Neuronal stem cell (in vitro differentiated cells): Measurements from ENCODE around the gene INHBB.

Source experiments
- DNase-seq: peaks from one replicate; pipeline ENCODE4 v3.0.0-alpha.2; 2013; ENCODE audit warnings: low spot score
- H2AFZ ChIP-seq: one replicate; pipeline ENCODE4 v1.6.1; 2013; ENCODE audit warnings: mild to moderate bottlenecking, low read length, inconsistent platforms
- H2AK5ac ChIP-seq: 2 replicates; pipeline ENCODE4 v1.6.1; 2013; ENCODE audit warnings: low read depth, mild to moderate bottlenecking, inconsistent platforms, low read length, moderate library complexity, mixed read lengths
- H2BK120ac ChIP-seq: 2 replicates; pipeline ENCODE4 v1.6.1; 2013; ENCODE audit warnings: low read depth, mild to moderate bottlenecking, inconsistent platforms, low read length, moderate library complexity, mixed read lengths
- H2BK12ac ChIP-seq: one replicate; pipeline ENCODE4 v1.6.1; 2013; ENCODE audit warnings: low read length, inconsistent platforms
- H2BK15ac ChIP-seq: 2 replicates; pipeline ENCODE4 v1.6.1; 2013; ENCODE audit warnings: mild to moderate bottlenecking, low read length, inconsistent platforms, mixed read lengths
- H2BK5ac ChIP-seq: one replicate; pipeline ENCODE4 v1.6.1; 2013; ENCODE audit warnings: inconsistent platforms, mild to moderate bottlenecking, low read length, moderate library complexity
- H3K14ac ChIP-seq: one replicate; pipeline ENCODE4 v1.6.1; 2013; ENCODE audit warnings: low read length, inconsistent platforms
- H3K18ac ChIP-seq: 2 replicates; pipeline ENCODE4 v1.6.1; 2013; ENCODE audit warnings: low read length, inconsistent platforms
- H3K23ac ChIP-seq: 2 replicates; pipeline ENCODE4 v1.6.1; 2013; ENCODE audit warnings: low read depth, mild to moderate bottlenecking, mixed read lengths, low read length, inconsistent platforms; ENCODE audit not compliant: poor library complexity
- H3K27ac ChIP-seq: replicated peaks from 3 replicates; pipeline ENCODE4 v1.5.1; 2013; ENCODE audit warnings: low read length, inconsistent platforms
- H3K27me3 ChIP-seq, 3 experiments: 2 replicates each; pipeline ENCODE4 v1.6.1; 2013; ENCODE audit warnings: low read length in 3 of 3, mild to moderate bottlenecking in 2 of 3, inconsistent platforms in 1 of 3, low read depth in 1 of 3, mixed read lengths in 1 of 3, moderate library complexity in 1 of 3; ENCODE audit not compliant: control insufficient read depth in 3 of 3, insufficient read depth in 3 of 3
- H3K36me3 ChIP-seq, 2 donors: replicated peaks in 1 of 2; 2 replicates each; pipeline ENCODE4 v1.6.1; 2013; ENCODE audit warnings: low read length in 2 of 2; ENCODE audit not compliant: control insufficient read depth in 2 of 2, insufficient read depth in 2 of 2
- H3K4ac ChIP-seq: 2 replicates; pipeline ENCODE4 v1.6.1; 2013; ENCODE audit warnings: inconsistent platforms, mild to moderate bottlenecking, low read length, moderate library complexity
- H3K4me1 ChIP-seq, 2 donors: 1 replicate in 1 of 2; 2 replicates in 1 of 2; pipeline ENCODE4 v1.6.1; 2013; ENCODE audit warnings: low read length in 2 of 2, low read depth in 1 of 2; ENCODE audit not compliant: control insufficient read depth in 2 of 2, insufficient read depth in 1 of 2
- H3K4me2 ChIP-seq: one replicate; pipeline ENCODE4 v1.6.1; 2013; ENCODE audit warnings: mild to moderate bottlenecking, low read length, inconsistent platforms; ENCODE audit not compliant: insufficient read depth, poor library complexity, severe bottlenecking
- H3K4me3 ChIP-seq, 2 donors: 2 replicates each; pipeline ENCODE4 v1.5.1; 2013; ENCODE audit warnings: low read length in 2 of 2, mild to moderate bottlenecking in 2 of 2, inconsistent platforms in 1 of 2, moderate library complexity in 1 of 2
- H3K79me1 ChIP-seq: one replicate; pipeline ENCODE4 v1.6.1; 2013; ENCODE audit warnings: low read depth, mild to moderate bottlenecking, inconsistent platforms, low read length, moderate library complexity
- H3K9ac ChIP-seq: one replicate; pipeline ENCODE4 v1.6.1; 2013; ENCODE audit warnings: mild to moderate bottlenecking, low read depth, low read length, inconsistent platforms; ENCODE audit not compliant: poor library complexity
- H3K9me3 ChIP-seq, 2 donors: replicated peaks in 1 of 2; 2 replicates each; pipeline versions ENCODE3 to v1.6.1; 2013; ENCODE audit warnings: low read length in 2 of 2, mild to moderate bottlenecking in 2 of 2, inconsistent platforms in 1 of 2, low read depth in 1 of 2, mixed read lengths in 1 of 2, moderate library complexity in 1 of 2; ENCODE audit not compliant: control insufficient read depth in 2 of 2, insufficient read depth in 1 of 2
- H4K8ac ChIP-seq: one replicate; pipeline ENCODE4 v1.6.1; 2013; ENCODE audit warnings: low read depth, mild to moderate bottlenecking, inconsistent platforms, low read length, moderate library complexity
- H4K91ac ChIP-seq: one replicate; pipeline ENCODE4 v1.6.1; 2013; ENCODE audit warnings: low read length, low read depth, mild to moderate bottlenecking, inconsistent platforms; ENCODE audit not compliant: poor library complexity
- WGBS, 2 donors: extraction: QIAGEN DNeasy Blood & Tissue Kit; methylation state at CpG; one replicate each; pipeline ENCODE4 v1.1.7; 2013; ENCODE audit warnings: missing lambda C conversion rate in 2 of 2, mixed read lengths in 1 of 2; ENCODE audit not compliant: insufficient read length in 2 of 2, insufficient replicate concordance in 1 of 2; ENCODE audit errors: extremely low coverage in 2 of 2; 5-methylcytosine and 5-hydroxymethylcytosine counted together

The INHBB gene

GRCh38 chr2:120316071-120316470 lies 29.9 kb upstream of the INHBB start:
- WGBS, 2 donors, result no CpG with 5 or more reads among the region's 5 CpGs
- H2BK15ac ChIP-seq, result no peak overlapping the region

GRCh38 chr2:120316528-120317179 lies 29.3 kb upstream of the INHBB start:
- Histone ChIP-seq H3K4me1 (peaks cover 2% of the 10 kb centered on the region in 2 donors), H2BK15ac (no peak overlapping the region), H3K23ac (peak overlapping the region; percentile 62), H3K9ac (no peak overlapping the region), H3K4me3 (no peak overlapping the region), H2AFZ (no peak overlapping the region), H3K36me3 (no peaks in the 10 kb centered on the region), H3K9me3 (no peaks in the 10 kb centered on the region), H3K4me2 (no peak overlapping the region), H4K91ac (no peak overlapping the region), H4K8ac (no peak overlapping the region), H3K18ac (no peak overlapping the region), H3K4ac (no peak overlapping the region), H3K27me3 (peaks cover 0 to 75% (median 15%) of the 10 kb centered on the region in 3 experiments), H2BK5ac (no peak overlapping the region), H2BK120ac (no peak overlapping the region), H3K14ac (no peak overlapping the region), H3K27ac (no peak overlapping the region), H2AK5ac (no peak overlapping the region), H3K79me1 (no peaks in the 10 kb centered on the region), H2BK12ac (no peak overlapping the region)
- no peak for DNase-seq
- no CpG with 5 or more reads among the region's 15 CpGs for WGBS, 2 donors

More at GRCh38 chr2:120316071-120316470, 29.9 kb upstream of the INHBB start:
- H3K36me3 ChIP-seq, result no peaks in the 10 kb centered on the region
- no peak overlapping the region for H3K27ac ChIP-seq
- no peak overlapping the region for H2BK5ac ChIP-seq
- no peak overlapping the region for H2AFZ ChIP-seq
- no peak for DNase-seq
- peak overlapping the region; percentile 84 for H2AK5ac ChIP-seq
- H2BK12ac ChIP-seq, result no peak overlapping the region
- no peak overlapping the region for H3K4me2 ChIP-seq
- H3K4ac ChIP-seq, result no peak overlapping the region
- no peak overlapping the region for H4K91ac ChIP-seq
- H3K79me1 ChIP-seq, result no peaks in the 10 kb centered on the region
- H3K4me1 ChIP-seq, result peaks cover 2% of the 10 kb centered on the region in 2 donors
- peaks cover 0 to 71% (median 15%) of the 10 kb centered on the region in 3 experiments for H3K27me3 ChIP-seq
- peak overlapping the region; percentile 66 for H3K23ac ChIP-seq
- H3K18ac ChIP-seq, result no peak overlapping the region
- no peak overlapping the region for H4K8ac ChIP-seq
- no peak overlapping the region for H2BK120ac ChIP-seq
- H3K14ac ChIP-seq, result peak overlapping the region; percentile 60
- H3K9me3 ChIP-seq, result no peaks in the 10 kb centered on the region
- H3K9ac ChIP-seq, result no peak overlapping the region
- H3K4me3 ChIP-seq, result no peak overlapping the region

- Histone ChIP-seq H3K27ac (no peak overlapping the region), H3K9me3 (no peaks in the 10 kb centered on the region), H3K79me1 (no peaks in the 10 kb centered on the region), H2AFZ (no peak overlapping the region), H3K27me3 (peaks cover 0 to 80% (median 15%) of the 10 kb centered on the region in 3 experiments), H3K9ac (no peak overlapping the region), H2BK15ac (no peak overlapping the region), H3K23ac (peak overlapping the region; percentile 62), H2BK5ac (no peak overlapping the region), H2AK5ac (no peak overlapping the region), H4K8ac (no peak overlapping the region), H2BK12ac (no peak overlapping the region), H3K4me1 (peaks cover 2% of the 10 kb centered on the region in 2 donors), H3K36me3 (no peaks in the 10 kb centered on the region), H3K4me2 (no peak overlapping the region), H3K4me3 (no peak overlapping the region), H2BK120ac (no peak overlapping the region), H3K18ac (no peak overlapping the region), H3K4ac (no peak overlapping the region), H3K14ac (no peak overlapping the region), H4K91ac (no peak overlapping the region)
- no peak for DNase-seq
Observed at GRCh38 chr2:120317180-120317533, 28.8 kb upstream of the INHBB start.

- no peak overlapping the region for H4K8ac ChIP-seq
- no peak overlapping the region for H3K4me2 ChIP-seq
- H3K27ac ChIP-seq, result no peak overlapping the region
- no peak overlapping the region for H2BK120ac ChIP-seq
- no peak overlapping the region for H3K4ac ChIP-seq
- H3K36me3 ChIP-seq, result no peaks in the 10 kb centered on the region
- no peaks in the 10 kb centered on the region for H3K79me1 ChIP-seq
- no peak overlapping the region for H2AFZ ChIP-seq
- no peaks in the 10 kb centered on the region for H3K9me3 ChIP-seq
- H3K27me3 ChIP-seq, result peaks cover 0 to 81% (median 13%) of the 10 kb centered on the region in 3 experiments
- H3K4me3 ChIP-seq, result no peak overlapping the region
- H3K9ac ChIP-seq, result no peak overlapping the region
- no peak overlapping the region for H3K23ac ChIP-seq
- WGBS, 2 donors, result no CpG with 5 or more reads among the region's 8 CpGs
- no peak overlapping the region for H4K91ac ChIP-seq
- no peak overlapping the region for H2BK12ac ChIP-seq
- H3K14ac ChIP-seq, result no peak overlapping the region
- H3K4me1 ChIP-seq, result peaks cover 0 to under 1% of the 10 kb centered on the region in 2 donors
- H2BK5ac ChIP-seq, result no peak overlapping the region
- no peak for DNase-seq
- H3K18ac ChIP-seq, result no peak overlapping the region
- H2AK5ac ChIP-seq, result no peak overlapping the region
- no peak overlapping the region for H2BK15ac ChIP-seq
Observed at GRCh38 chr2:120317916-120318315, 28.0 kb upstream of the INHBB start.
